AG09319 (cell line): Measurements from ENCODE around the gene GTSE1.

Source experiments
- DNase-seq: peaks from one replicate; pipeline ENCODE4 v3.0.0-alpha.2; 2010; ENCODE audit warnings: low read depth; ENCODE audit errors: extremely low read depth
- TF ChIP-seq, protein P1 (sequence below): IDR thresholded peaks from 2 replicates; pipeline ENCODE4 v1.5.1; 2011; ENCODE audit warnings: low read depth, mild to moderate bottlenecking, inconsistent platforms, low read length, moderate library complexity

Gene GTSE1

DNA sequence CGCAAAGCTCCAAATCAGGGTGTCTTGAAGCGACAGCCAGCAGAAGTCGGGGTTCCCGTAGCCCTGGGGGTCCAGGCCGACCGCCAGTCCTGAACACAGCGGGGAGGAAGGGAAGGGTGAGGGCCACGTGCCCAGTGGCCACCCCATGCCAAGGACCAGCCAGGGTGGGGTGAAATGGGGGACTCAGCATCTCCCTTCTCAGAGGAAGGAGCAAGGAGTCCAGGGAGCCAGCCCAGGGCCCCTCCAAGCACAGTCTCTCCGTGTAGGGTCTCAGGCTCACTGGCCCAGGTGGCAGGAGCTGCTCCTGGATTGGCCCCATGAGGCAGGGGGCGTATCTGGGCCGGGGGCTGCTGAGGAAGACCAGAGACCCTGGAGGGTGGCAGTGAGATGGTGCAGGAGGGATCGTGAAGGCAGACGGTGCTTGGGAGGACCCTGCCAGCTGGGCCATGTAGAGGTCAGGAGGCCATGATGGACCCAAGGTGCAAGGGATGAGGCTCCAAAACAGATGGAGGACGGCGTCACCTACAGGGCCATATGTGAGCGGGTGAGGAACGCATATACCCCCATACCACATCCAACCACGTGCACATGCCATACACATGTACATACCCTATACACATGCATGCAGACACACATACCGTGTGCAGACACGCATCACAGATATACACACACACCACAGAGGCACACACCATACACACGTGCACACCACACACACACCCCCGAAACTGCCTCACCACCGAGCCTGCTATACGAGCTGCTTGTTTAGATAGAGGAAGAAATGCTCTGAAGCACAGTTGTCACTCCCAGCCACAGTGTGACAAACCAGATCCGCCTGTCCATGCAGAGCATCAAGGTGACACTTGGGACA, 73.3 kb downstream of the GTSE1 start:
- no peak for DNase-seq
- TF ChIP-seq, protein P1, sequence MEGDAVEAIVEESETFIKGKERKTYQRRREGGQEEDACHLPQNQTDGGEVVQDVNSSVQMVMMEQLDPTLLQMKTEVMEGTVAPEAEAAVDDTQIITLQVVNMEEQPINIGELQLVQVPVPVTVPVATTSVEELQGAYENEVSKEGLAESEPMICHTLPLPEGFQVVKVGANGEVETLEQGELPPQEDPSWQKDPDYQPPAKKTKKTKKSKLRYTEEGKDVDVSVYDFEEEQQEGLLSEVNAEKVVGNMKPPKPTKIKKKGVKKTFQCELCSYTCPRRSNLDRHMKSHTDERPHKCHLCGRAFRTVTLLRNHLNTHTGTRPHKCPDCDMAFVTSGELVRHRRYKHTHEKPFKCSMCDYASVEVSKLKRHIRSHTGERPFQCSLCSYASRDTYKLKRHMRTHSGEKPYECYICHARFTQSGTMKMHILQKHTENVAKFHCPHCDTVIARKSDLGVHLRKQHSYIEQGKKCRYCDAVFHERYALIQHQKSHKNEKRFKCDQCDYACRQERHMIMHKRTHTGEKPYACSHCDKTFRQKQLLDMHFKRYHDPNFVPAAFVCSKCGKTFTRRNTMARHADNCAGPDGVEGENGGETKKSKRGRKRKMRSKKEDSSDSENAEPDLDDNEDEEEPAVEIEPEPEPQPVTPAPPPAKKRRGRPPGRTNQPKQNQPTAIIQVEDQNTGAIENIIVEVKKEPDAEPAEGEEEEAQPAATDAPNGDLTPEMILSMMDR = no peak

DNA sequence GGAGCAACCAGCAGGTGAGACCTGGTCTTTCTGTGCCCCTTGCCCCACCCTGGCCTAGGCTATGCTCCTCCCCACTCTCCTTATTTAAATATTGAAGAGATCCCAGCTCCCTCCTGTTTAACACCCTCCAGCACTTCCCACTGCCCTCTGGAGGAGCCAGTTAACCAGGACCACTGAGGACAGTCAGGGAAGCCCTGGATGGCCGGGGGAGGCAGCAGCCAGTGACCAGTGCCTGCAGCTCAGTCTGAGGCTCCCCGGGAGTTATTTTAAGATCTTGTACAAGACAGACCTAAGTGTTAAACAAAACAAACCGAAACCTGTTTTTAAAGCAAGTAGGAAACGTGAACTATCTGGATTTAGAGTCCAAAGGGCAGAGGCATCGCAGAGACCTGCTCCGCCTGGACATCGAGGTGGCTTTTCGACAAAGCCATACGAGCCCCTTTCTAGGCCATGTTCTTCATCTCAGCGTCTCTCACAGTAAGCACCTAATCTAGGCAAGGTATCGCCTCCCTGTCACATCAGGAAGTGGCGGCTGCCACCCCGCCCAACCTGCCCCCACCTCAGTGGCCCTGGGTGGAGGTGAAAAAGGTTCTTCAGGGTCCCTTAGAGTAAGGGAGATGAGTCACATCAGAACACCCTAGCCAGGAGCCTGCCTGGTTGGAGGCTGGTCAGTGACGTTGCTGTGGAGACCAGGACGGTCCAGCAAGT, 74.1 kb downstream of the GTSE1 start:
- TF ChIP-seq, protein P1 = no peak
- DNase-seq = no peak

DNA sequence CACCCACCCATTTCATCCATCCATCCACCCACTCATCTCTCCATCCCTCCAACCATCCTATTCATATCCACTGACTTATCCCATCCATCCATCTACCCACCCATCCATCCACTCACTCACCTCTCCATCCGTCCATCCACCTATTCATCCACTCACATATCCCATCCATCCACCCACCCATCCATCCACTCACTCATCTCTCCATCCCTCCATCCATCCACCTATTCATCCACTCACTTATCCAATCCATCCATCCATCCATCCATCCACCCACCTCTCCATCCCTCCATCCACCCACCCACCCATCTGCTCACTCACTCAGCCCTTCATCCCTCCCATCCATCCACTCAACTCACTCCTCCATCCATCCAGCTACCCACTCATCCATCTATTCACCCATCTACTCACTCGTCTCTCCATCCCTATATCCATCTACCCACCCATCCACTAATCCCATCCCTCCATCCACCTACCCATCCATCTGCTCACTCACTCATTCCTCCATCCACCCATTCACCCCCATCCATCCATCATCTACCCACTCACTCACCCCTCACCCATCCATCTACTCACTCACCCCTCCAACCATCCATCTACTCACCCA, 75.1 kb downstream of the GTSE1 start:
- DNase-seq = no peak
- TF ChIP-seq, protein P1 = no peak

DNA sequence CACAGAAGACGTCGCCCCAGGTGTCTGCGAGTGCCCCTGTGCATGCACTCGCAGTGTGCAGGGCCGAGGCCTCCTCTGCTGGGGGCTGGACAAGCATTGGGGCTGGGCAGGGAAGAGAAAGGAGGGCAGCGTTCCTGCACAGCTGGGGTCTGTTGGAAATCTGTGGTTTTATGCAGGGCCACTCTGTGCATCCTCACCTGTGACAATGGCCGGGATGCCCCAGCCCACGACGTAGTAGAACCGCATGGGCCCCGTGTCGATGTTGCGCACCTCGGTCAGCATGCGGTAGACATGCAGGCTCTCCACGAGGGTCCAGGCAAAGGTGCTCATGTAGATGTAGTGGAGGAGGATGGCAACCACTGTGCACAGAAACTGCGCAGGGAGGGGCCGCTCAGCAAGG, 76.0 kb downstream of the GTSE1 start:
- DNase-seq = no peak
- TF ChIP-seq, protein P1 = no peak

DNA sequence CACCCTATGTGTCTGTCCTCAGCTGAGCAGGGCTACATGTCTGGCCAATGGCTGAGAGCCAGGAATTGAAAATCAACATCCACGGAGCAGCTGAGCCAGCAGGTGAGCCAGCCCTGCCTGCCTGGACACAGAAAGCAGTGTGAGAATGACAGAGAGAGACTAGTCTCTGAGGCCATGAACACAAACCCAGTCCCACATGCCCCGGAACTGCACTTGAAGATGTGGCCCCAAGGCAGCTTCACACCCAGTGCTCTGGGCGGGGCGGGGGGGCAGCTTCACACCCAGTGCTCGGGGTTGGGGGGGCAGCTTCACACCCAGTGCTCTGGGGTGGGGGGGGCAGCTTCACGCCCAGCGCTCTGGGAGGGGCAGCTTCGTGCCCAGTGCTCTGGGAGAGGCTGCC, 76.5 kb downstream of the GTSE1 start:
- DNase-seq = no peak
- TF ChIP-seq, protein P1 = no peak

DNA sequence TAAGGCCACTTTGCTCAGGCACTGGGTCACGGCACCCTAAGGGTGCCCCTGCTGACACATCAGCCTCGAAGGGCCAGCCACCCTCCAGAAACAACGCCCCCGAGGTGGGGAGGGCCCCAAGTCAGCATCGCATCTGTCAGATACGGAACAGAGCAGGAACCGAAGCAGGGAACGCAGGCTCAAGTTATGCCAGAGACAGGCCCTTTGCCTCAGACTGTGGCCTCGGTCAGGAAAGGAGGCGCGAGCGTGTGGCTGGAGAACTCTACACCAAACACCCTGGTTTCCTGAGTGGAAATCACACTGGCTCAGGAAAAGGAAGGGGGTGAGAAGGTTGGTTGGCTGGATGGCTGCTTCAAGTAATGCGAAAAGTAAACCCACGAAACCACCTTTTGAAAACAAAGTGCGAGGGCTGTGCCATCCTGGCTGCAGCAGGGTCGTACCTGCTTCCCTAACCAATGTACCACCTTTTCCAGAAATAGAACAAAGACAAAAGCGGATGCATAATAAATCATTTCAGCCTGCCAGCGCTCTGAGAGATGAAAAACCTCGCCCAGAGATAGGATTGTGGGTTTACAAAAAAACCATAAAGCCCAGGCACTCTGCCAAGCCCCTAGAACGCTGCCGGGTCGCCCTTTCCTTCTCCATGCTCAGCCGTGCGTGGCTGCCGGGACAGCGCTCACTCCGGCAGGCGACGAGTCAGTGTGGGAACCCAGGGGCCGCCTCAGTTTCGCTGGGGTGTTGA, 77.4 kb downstream of the GTSE1 start:
- no peak for DNase-seq

More for the DNA sequence above, 77.4 kb downstream of the GTSE1 start:
- TF ChIP-seq, protein P1 = no peak
